DND-41 (cell line): ENCODE measurements around the gene CLRN3.

Experiments
- ATAC-seq: fragments of 200-7000 bp; cut with Tn5 transposase; 3 replicates; pipeline ENCODE4 v1.9.1; 2021; ENCODE audit warnings: low read depth; ENCODE audit not compliant: insufficient read depth
- DNase-seq: peaks from one replicate; pipeline ENCODE4 v3.0.0-alpha.2; 2020
- H2AFZ ChIP-seq: 2 replicates; pipeline ENCODE4 v1.6.0; 2012; ENCODE audit warnings: low read depth, low read length
- H3K27ac ChIP-seq: 2 replicates; pipeline ENCODE4 v1.5.1; 2012; ENCODE audit warnings: low read length, inconsistent platforms
- H3K27me3 ChIP-seq: fragments of 200-600 bp; sonication (generic); 2 replicates; pipeline ENCODE4 v1.6.0; 2012; ENCODE audit warnings: low read length, mild to moderate bottlenecking, inconsistent platforms; ENCODE audit not compliant: insufficient read depth, poor library complexity
- H3K36me3 ChIP-seq: 2 replicates; pipeline ENCODE4 v1.5.1; 2012; ENCODE audit warnings: low read length, inconsistent platforms; ENCODE audit not compliant: insufficient read depth
- H3K4me1 ChIP-seq: 2 replicates; pipeline ENCODE4 v1.5.1; 2012; ENCODE audit warnings: mild to moderate bottlenecking, low read length; ENCODE audit not compliant: insufficient read depth
- H3K4me2 ChIP-seq: 2 replicates; pipeline ENCODE4 v1.6.0; 2012; ENCODE audit warnings: mild to moderate bottlenecking, moderate library complexity, low read length, inconsistent platforms; ENCODE audit not compliant: insufficient read depth
- H3K4me3 ChIP-seq, 2 experiments: fragments of 200-600 bp in 1 of 2; shearing (Covaris generic) in 1 of 2; 2 replicates each; pipeline ENCODE4 v1.5.1; 2012 to 2016; ENCODE audit warnings: inconsistent platforms in 2 of 2, low read length in 2 of 2, mild to moderate bottlenecking in 2 of 2, low read depth in 1 of 2, moderate library complexity in 1 of 2
- H3K79me2 ChIP-seq: 2 replicates; pipeline ENCODE4 v1.6.0; 2012; ENCODE audit warnings: low read length, inconsistent platforms; ENCODE audit not compliant: insufficient read depth
- H3K9ac ChIP-seq: 2 replicates; pipeline ENCODE4 v1.6.0; 2012; ENCODE audit warnings: low read depth, mild to moderate bottlenecking, inconsistent platforms, low read length, moderate library complexity
- H3K9me3 ChIP-seq: 2 replicates; pipeline ENCODE4 v1.5.1; 2012; ENCODE audit warnings: low read length, moderate library complexity, mild to moderate bottlenecking, inconsistent platforms; ENCODE audit not compliant: insufficient read depth, severe bottlenecking
- H4K20me1 ChIP-seq: 2 replicates; pipeline ENCODE4 v1.6.0; 2012; ENCODE audit warnings: low read length; ENCODE audit not compliant: insufficient read depth
- EZH2 ChIP-seq: IDR thresholded peaks from 3 replicates; pipeline ENCODE4 v1.6.1; 2012; ENCODE audit warnings: borderline replicate concordance, low read depth, mild to moderate bottlenecking, moderate library complexity, low read length, inconsistent platforms; ENCODE audit not compliant: severe bottlenecking
- TF ChIP-seq, protein P1 (sequence below): IDR thresholded peaks from 2 replicates; pipeline ENCODE4 v1.5.1; 2012; ENCODE audit warnings: borderline replicate concordance, low read length, moderate library complexity, mild to moderate bottlenecking; ENCODE audit not compliant: poor library complexity, severe bottlenecking; ENCODE audit errors: extremely low read depth

CLRN3 gene

DNA sequence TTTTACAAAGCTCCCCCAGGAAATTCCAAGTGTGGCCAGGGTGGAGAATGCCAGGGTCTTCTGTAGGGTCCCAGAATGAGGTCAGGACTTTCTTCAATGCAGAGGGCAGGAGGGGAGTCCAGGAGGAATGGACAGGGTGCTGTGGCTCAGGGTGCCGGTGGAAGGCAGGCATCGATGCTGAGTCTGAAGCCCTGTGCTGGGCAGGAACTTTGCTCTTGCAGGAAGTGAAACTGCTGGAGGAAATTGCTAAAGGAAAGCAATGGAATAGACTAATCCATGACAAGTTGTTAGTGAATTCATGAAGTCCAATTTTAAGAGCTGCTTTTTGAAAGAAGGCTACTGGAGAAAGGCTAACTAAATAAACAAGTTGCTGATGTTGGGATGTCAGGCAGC lies 29.0 kb upstream of the CLRN3 start:
- Histone ChIP-seq H3K27me3 (no peaks in the 10 kb centered on the region), H3K27ac (no peak overlapping the region), H3K9ac (no peak overlapping the region), H3K4me1 (no peaks in the 10 kb centered on the region), H2AFZ (no peak overlapping the region), H3K79me2 (no peaks in the 10 kb centered on the region), H3K9me3 (no peaks in the 10 kb centered on the region), H4K20me1 (no peaks in the 10 kb centered on the region; the same call in 1 of the 2 replicates), H3K4me2 (no peak overlapping the region), H3K36me3 (no peaks in the 10 kb centered on the region), H3K4me3 (no peak overlapping the region)
- DNase-seq (no peak), ATAC-seq (no peak)
- no peak for TF ChIP-seq EZH2
- TF ChIP-seq, protein P1, sequence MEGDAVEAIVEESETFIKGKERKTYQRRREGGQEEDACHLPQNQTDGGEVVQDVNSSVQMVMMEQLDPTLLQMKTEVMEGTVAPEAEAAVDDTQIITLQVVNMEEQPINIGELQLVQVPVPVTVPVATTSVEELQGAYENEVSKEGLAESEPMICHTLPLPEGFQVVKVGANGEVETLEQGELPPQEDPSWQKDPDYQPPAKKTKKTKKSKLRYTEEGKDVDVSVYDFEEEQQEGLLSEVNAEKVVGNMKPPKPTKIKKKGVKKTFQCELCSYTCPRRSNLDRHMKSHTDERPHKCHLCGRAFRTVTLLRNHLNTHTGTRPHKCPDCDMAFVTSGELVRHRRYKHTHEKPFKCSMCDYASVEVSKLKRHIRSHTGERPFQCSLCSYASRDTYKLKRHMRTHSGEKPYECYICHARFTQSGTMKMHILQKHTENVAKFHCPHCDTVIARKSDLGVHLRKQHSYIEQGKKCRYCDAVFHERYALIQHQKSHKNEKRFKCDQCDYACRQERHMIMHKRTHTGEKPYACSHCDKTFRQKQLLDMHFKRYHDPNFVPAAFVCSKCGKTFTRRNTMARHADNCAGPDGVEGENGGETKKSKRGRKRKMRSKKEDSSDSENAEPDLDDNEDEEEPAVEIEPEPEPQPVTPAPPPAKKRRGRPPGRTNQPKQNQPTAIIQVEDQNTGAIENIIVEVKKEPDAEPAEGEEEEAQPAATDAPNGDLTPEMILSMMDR, result no peak

DNA sequence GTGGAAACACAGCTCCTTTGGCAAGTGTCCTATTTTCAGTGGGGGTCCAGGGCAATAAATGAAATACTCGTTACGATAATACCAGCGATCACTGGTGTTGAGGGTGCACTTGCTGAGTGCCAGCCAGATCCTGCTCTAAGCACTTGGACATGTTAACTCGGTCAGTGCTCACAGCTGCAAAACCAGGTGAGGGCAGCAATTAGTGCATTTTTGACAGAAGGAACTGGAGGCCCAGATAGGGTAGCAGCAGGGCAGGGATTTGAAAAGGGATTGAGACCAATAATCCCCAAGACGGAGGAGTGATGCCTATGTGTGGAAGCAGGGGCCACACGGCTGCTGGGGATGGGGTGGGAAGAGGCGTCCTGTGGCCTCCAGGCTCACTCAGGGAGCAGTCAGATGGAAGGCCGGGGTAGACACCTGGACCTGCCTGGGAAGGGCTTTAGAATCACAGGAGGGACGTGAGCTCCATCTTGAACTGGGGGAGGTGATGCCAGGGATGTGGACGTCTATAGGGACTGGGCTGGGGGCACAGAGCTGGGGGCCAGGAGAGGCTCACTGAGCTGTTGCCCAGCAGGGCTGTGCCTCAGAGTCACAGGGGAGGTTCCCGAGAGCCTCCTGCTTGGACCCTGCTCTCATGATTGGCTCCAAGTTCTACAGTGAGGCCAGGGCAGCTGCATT lies 28.5 kb upstream of the CLRN3 start:
- H3K9me3 ChIP-seq, result no peaks in the 10 kb centered on the region
- no peaks in the 10 kb centered on the region; the same call in 1 of the 2 replicates for H4K20me1 ChIP-seq
- TF ChIP-seq, protein P1, result no peak
- no peak for TF ChIP-seq EZH2
- H3K36me3 ChIP-seq, result no peaks in the 10 kb centered on the region
- no peak overlapping the region for H3K4me2 ChIP-seq
- DNase-seq (no peak), ATAC-seq (no peak)
- no peak overlapping the region for H3K27ac ChIP-seq
- no peaks in the 10 kb centered on the region for H3K27me3 ChIP-seq
- no peaks in the 10 kb centered on the region for H3K79me2 ChIP-seq
- no peak overlapping the region for H3K9ac ChIP-seq
- H3K4me3 ChIP-seq, result no peak overlapping the region
- H3K4me1 ChIP-seq, result no peaks in the 10 kb centered on the region
- H2AFZ ChIP-seq, result no peak overlapping the region

DNA sequence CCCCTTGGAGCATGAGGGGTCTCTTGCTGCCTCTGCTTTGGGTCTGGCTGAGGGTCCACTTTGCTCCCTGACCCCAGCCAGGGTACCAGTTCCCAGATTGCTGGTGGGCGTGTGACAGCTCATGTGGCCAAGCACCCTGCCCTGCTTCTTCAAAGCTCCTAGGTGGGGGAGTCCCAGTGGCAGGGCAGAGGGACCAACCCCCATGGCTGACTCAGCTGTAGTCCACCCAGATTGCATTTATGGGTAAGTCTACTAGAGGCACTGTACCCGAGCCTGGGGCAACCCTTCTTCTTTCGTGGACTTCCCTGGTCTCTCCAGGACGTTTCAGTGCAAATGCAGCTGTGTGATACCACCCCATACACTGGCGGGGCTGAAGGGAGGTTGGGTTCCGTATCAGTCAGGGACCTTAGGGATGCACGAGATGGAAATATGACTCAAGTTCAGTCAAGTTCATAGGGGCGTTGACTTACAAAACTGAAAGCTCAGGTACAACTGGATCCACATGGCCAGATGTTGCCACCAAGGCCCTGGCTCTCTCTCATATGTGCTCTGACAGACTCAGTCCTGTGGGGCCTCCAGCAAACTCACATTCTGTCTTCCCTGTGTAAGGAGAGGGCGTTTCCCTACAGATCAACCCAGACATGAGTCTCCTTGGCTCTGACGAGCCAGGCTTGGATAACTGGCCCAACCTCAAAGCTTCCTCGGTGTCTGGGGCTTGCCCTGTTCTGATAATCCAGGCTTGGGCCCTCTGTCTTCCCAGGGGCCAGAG lies 27.7 kb upstream of the CLRN3 start:
- Histone ChIP-seq H3K4me2 (no peak overlapping the region), H3K27me3 (no peaks in the 10 kb centered on the region)

More for the DNA sequence above, 27.7 kb upstream of the CLRN3 start:
- DNase-seq, result no peak
- H3K27ac ChIP-seq, result no peak overlapping the region
- H3K4me1 ChIP-seq, result no peaks in the 10 kb centered on the region
- TF ChIP-seq EZH2, result no peak
- TF ChIP-seq, protein P1, result no peak
- no peak overlapping the region for H3K4me3 ChIP-seq
- H3K9me3 ChIP-seq, result no peaks in the 10 kb centered on the region
- H4K20me1 ChIP-seq, result no peaks in the 10 kb centered on the region; the same call in 1 of the 2 replicates
- no peaks in the 10 kb centered on the region for H3K79me2 ChIP-seq
- no peak overlapping the region for H3K9ac ChIP-seq
- no peak for ATAC-seq
- no peak overlapping the region for H2AFZ ChIP-seq
- H3K36me3 ChIP-seq, result no peaks in the 10 kb centered on the region
